ENCODE results near the gene ETNK2. TPM values are rescaled to one million over a fixed set of nuclear protein-coding genes. Genes with fewer than 3 reads are reported as not detected.

The ETNK2 gene
- total and polyA plus RNA-seq, 2 of the 13 experiments (the other 11 are each of a cell fraction or from before 2014, with no cell fraction given): 15.5 to 42.8 TPM

DNA sequence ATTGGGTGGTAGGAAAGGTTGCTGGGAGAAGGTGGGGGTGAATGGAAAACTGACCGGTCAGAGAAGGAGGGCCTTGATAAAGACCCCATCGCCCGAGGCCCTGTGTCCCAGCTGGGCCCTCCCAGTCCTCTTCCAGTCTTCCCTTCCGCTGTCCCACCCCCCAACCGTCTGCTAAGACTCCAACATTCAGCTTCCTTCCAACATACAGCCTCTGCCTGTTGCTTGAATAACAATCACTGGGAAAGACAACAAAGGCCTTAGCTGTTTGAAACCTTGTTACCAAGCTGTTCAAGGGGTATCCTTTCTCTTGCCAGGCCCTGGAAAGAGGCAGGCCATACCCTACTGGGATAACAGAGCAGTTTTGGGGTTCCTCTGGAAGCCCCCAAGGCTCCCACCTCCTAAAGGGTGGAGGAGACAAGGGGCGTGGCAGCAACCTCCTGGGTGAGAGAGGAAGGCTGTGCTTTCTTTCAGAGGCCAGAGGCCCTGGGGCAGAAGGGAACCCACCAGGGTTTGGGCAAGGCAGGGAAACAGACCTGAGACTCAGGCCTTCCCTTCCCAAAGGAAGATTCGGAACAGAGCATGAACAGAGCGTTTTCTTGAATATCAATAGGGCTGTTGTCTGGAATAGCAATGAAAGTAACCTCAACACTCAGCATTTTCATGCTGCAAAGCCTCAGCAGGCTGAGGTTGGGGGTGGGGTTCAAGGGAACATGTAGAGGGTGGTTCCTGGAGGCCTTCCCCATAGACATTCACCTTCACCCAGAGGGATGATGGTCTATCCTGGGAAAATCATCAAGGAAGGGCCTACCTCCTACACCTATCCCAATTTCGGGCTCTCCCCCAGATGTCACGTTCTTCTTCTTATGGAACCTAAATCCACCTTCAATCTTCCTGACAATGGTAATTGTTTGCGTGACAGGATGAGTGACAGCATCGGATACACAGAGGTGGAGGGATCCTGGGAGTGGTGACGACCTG is 4.1 kb downstream of the ETNK2 start:
- no peak overlapping the region for H3K9ac ChIP-seq (ENCODE audit: insufficient read depth, low read depth, low read length)
- ChIA-PET CTCF (ENCODE audit: low intra/inter-chr PET ratio, low total read pairs) (no interaction called here), POLR2A (no interaction called here)
- H3K79me2 ChIP-seq (ENCODE audit: insufficient read depth, low read length): no peaks in the 10 kb centered on the region
- FAIRE-seq (no peak), ATAC-seq (no peak), DNase-seq (ENCODE audit: low spot score) (no peak)
- H3K36me3 ChIP-seq (replicated peaks in 1 of 2; ENCODE audit: control insufficient read depth in 1 of 2, insufficient read depth in 2 of 2, low read length in 2 of 2): no peaks in the 10 kb centered on the region
- in situ Hi-C loops (cut with HindIII; ENCODE audit: extremely low pct_ligation_motif_present, low pct_unique_long_range_greater_than_20kb) (no loop called here), intact Hi-C loops (cut with micrococcal nuclease; ENCODE audit: unreplicated experiment) (loop anchor here (10.0 kb wide), 1 partner anchor 357 kb away; no protein-coding TSS in a partner anchor)
- H3K27me3 ChIP-seq (ENCODE audit: control insufficient read depth in 1 of 2, insufficient read depth in 2 of 2, low read length in 2 of 2): no peaks in the 10 kb centered on the region; a peak in 1 of 5 replicates
- H3K4me2 ChIP-seq (ENCODE audit: low read depth, low read length): peak overlapping the region; percentile 50
- H3K27ac ChIP-seq (ENCODE audit: extremely low read length, insufficient read depth, low read length): peak overlapping the region; percentile 65
- H3K4me1 ChIP-seq (ENCODE audit: insufficient read depth, low read length): peaks cover 81% of the 10 kb centered on the region
- no peaks in the 10 kb centered on the region for H4K20me1 ChIP-seq (ENCODE audit: insufficient read depth, low read length)
- TF ChIP-seq, protein P1, sequence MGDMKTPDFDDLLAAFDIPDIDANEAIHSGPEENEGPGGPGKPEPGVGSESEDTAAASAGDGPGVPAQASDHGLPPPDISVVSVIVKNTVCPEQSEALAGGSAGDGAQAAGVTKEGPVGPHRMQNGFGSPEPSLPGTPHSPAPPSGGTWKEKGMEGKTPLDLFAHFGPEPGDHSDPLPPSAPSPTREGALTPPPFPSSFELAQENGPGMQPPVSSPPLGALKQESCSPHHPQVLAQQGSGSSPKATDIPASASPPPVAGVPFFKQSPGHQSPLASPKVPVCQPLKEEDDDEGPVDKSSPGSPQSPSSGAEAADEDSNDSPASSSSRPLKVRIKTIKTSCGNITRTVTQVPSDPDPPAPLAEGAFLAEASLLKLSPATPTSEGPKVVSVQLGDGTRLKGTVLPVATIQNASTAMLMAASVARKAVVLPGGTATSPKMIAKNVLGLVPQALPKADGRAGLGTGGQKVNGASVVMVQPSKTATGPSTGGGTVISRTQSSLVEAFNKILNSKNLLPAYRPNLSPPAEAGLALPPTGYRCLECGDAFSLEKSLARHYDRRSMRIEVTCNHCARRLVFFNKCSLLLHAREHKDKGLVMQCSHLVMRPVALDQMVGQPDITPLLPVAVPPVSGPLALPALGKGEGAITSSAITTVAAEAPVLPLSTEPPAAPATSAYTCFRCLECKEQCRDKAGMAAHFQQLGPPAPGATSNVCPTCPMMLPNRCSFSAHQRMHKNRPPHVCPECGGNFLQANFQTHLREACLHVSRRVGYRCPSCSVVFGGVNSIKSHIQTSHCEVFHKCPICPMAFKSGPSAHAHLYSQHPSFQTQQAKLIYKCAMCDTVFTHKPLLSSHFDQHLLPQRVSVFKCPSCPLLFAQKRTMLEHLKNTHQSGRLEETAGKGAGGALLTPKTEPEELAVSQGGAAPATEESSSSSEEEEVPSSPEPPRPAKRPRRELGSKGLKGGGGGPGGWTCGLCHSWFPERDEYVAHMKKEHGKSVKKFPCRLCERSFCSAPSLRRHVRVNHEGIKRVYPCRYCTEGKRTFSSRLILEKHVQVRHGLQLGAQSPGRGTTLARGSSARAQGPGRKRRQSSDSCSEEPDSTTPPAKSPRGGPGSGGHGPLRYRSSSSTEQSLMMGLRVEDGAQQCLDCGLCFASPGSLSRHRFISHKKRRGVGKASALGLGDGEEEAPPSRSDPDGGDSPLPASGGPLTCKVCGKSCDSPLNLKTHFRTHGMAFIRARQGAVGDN (CRISPR knock-in tag; IDR thresholded peaks at IDR 0.05): 0 out of 2 replicates have a peak, but pooled peaks have one; percentile 0
- no peak for TF ChIP-seq ZNF615 (CRISPR knock-in tag; IDR thresholded peaks at IDR 0.05; ENCODE audit: borderline replicate concordance)
- H2AFZ ChIP-seq (ENCODE audit: low read length): no peak overlapping the region
- H3K4me3 ChIP-seq (replicated peaks in 1 of 3; ENCODE audit: insufficient read depth in 1 of 3, low read depth in 2 of 3, low read length in 3 of 3): no peak overlapping the region; a peak in 1 of 6 replicates
- no TSS peak for BruUV-seq (replicated peaks)
- 79% methylated on average over 13 of the region's 13 CpGs for WGBS (ENCODE audit: low lambda C conversion rate)
- H3K9me3 ChIP-seq (ENCODE audit: low read length): no peaks in the 10 kb centered on the region
